ENCODE data around the gene CLASP2.

Gene CLASP2

GRCh38 chr3:33547101-33547500 lies 171.0 kb downstream of the CLASP2 start:
- DNase-seq (ENCODE audit: low read depth in 2 of 2, low spot score in 1 of 2), result no peak

- DNase-seq (ENCODE audit: low read depth in 2 of 2, low spot score in 1 of 2), result no peak
These were observed 173.9 kb downstream of the CLASP2 start for GRCh38 chr3:33544126-33544525.

- no peak for DNase-seq (ENCODE audit: low read depth in 2 of 2, low spot score in 1 of 2)
These were observed 174.5 kb downstream of the CLASP2 start for GRCh38 chr3:33543601-33544000.

- no peak for DNase-seq (ENCODE audit: low read depth in 2 of 2, low spot score in 1 of 2)
These were observed 176.1 kb downstream of the CLASP2 start for GRCh38 chr3:33541918-33542317.

GRCh38 chr3:33538678-33539339 lies 179.2 kb downstream of the CLASP2 start:
- DNase-seq (ENCODE audit: low read depth in 2 of 2, low spot score in 1 of 2), result no peak

GRCh38 chr3:33537133-33537532 lies 180.9 kb downstream of the CLASP2 start:
- DNase-seq (ENCODE audit: low read depth in 2 of 2, low spot score in 1 of 2), result no peak

- no peak for DNase-seq (ENCODE audit: low read depth in 2 of 2, low spot score in 1 of 2)
These were observed 191.3 kb downstream of the CLASP2 start for GRCh38 chr3:33526787-33527186.

GRCh38 chr3:33525232-33525631 lies 192.8 kb downstream of the CLASP2 start:
- no peak for DNase-seq (ENCODE audit: low read depth in 2 of 2, low spot score in 1 of 2)

GRCh38 chr3:33523093-33523667 lies 194.9 kb downstream of the CLASP2 start:
- no peak for DNase-seq (ENCODE audit: low read depth in 2 of 2, low spot score in 1 of 2)

GRCh38 chr3:33521736-33522135 lies 196.3 kb downstream of the CLASP2 start:
- no peak for DNase-seq (ENCODE audit: low read depth in 2 of 2, low spot score in 1 of 2)

GRCh38 chr3:33513262-33513863 lies 204.7 kb downstream of the CLASP2 start:
- DNase-seq (ENCODE audit: low read depth in 2 of 2, low spot score in 1 of 2), result no peak

GRCh38 chr3:33505027-33505426 lies 213.0 kb downstream of the CLASP2 start:
- no peak for DNase-seq (ENCODE audit: low read depth in 2 of 2, low spot score in 1 of 2)

GRCh38 chr3:33496449-33496848 lies 221.6 kb downstream of the CLASP2 start:
- DNase-seq (ENCODE audit: low read depth in 2 of 2, low spot score in 1 of 2), result no peak

- no peak for DNase-seq (ENCODE audit: low read depth in 2 of 2, low spot score in 1 of 2)
These were observed 226.3 kb downstream of the CLASP2 start for GRCh38 chr3:33491721-33492120.

- no peak for DNase-seq (ENCODE audit: low read depth in 2 of 2, low spot score in 1 of 2)
These were observed 227.3 kb downstream of the CLASP2 start for GRCh38 chr3:33490641-33491241.

- DNase-seq (ENCODE audit: low read depth in 2 of 2, low spot score in 1 of 2), result no peak
These were observed 229.4 kb downstream of the CLASP2 start for GRCh38 chr3:33488683-33489082.

- no peak for DNase-seq (ENCODE audit: low read depth in 2 of 2, low spot score in 1 of 2)
These were observed 229.8 kb downstream of the CLASP2 start for GRCh38 chr3:33488246-33488645.

GRCh38 chr3:33482111-33482521 lies 235.9 kb downstream of the CLASP2 start:
- DNase-seq (ENCODE audit: low read depth in 2 of 2, low spot score in 1 of 2), result no peak

GRCh38 chr3:33474896-33475295 lies 243.2 kb downstream of the CLASP2 start:
- no peak for DNase-seq (ENCODE audit: low read depth in 2 of 2, low spot score in 1 of 2)

- no peak for DNase-seq (ENCODE audit: low read depth in 2 of 2, low spot score in 1 of 2)
These were observed 244.2 kb downstream of the CLASP2 start for GRCh38 chr3:33473813-33474212.

GRCh38 chr3:33467786-33468185 lies 250.3 kb downstream of the CLASP2 start:
- no peak for DNase-seq (ENCODE audit: low read depth in 2 of 2, low spot score in 1 of 2)

- DNase-seq (ENCODE audit: low read depth in 2 of 2, low spot score in 1 of 2), result no peak
These were observed 257.0 kb downstream of the CLASP2 start for GRCh38 chr3:33461097-33461496.
